Measurements from ENCODE around the gene POLR2I.
"Not testable (repeated sequence)": the region's sequence is repeated elsewhere in the genome, so short reads cannot be mapped to it uniquely, and the experiment has no call there.

Gene POLR2I

GRCh38 chr19:36141039-36141927 lies 26.6 kb upstream of the POLR2I start:
- peak overlapping the region; percentile 79 for H3K4me3 ChIP-seq (ENCODE audit: low read length)
- TF ChIP-seq, protein P1, sequence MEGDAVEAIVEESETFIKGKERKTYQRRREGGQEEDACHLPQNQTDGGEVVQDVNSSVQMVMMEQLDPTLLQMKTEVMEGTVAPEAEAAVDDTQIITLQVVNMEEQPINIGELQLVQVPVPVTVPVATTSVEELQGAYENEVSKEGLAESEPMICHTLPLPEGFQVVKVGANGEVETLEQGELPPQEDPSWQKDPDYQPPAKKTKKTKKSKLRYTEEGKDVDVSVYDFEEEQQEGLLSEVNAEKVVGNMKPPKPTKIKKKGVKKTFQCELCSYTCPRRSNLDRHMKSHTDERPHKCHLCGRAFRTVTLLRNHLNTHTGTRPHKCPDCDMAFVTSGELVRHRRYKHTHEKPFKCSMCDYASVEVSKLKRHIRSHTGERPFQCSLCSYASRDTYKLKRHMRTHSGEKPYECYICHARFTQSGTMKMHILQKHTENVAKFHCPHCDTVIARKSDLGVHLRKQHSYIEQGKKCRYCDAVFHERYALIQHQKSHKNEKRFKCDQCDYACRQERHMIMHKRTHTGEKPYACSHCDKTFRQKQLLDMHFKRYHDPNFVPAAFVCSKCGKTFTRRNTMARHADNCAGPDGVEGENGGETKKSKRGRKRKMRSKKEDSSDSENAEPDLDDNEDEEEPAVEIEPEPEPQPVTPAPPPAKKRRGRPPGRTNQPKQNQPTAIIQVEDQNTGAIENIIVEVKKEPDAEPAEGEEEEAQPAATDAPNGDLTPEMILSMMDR (conservative IDR thresholded peaks at IDR 0.05; ENCODE audit: low read length): no peak
- peak; percentile 75 for DNase-seq (ENCODE audit: low read depth)

GRCh38 chr19:36140304-36141038 lies 25.8 kb upstream of the POLR2I start:
- peak overlapping the region; percentile 79 for H3K4me3 ChIP-seq (ENCODE audit: low read length)
- peak; percentile 41 for DNase-seq (ENCODE audit: low read depth)
- TF ChIP-seq, protein P1 (conservative IDR thresholded peaks at IDR 0.05; ENCODE audit: low read length): no peak

GRCh38 chr19:36139473-36140303 lies 25.0 kb upstream of the POLR2I start, which contains the start of gene CAPNS1:
TSS of gene CAPNS1 (plus strand) at chr19:36140066. CDS start at chr19:36141012, 946 bp downstream.
- peak within 1 kb of the TSS; percentile 79 for H3K4me3 ChIP-seq (ENCODE audit: low read length)
- TF ChIP-seq, protein P1 (conservative IDR thresholded peaks at IDR 0.05; ENCODE audit: low read length): peak; percentile 8; the same call in 1 of the 2 replicates
- DNase-seq (ENCODE audit: low read depth): peak; percentile 93

- DNase-seq (ENCODE audit: low read depth): no peak
- TF ChIP-seq, protein P1 (conservative IDR thresholded peaks at IDR 0.05; ENCODE audit: low read length): no peak
- H3K4me3 ChIP-seq (ENCODE audit: low read length): peak overlapping the region; percentile 79
Measured at GRCh38 chr19:36139120-36139472, 24.4 kb upstream of the POLR2I start.

- DNase-seq (ENCODE audit: low read depth): peak; percentile 80
- TF ChIP-seq, protein P1 (conservative IDR thresholded peaks at IDR 0.05; ENCODE audit: low read length): no peak
- no peak overlapping the region for H3K4me3 ChIP-seq (ENCODE audit: low read length)
Measured at GRCh38 chr19:36136964-36137686, 22.4 kb upstream of the POLR2I start.

DNA sequence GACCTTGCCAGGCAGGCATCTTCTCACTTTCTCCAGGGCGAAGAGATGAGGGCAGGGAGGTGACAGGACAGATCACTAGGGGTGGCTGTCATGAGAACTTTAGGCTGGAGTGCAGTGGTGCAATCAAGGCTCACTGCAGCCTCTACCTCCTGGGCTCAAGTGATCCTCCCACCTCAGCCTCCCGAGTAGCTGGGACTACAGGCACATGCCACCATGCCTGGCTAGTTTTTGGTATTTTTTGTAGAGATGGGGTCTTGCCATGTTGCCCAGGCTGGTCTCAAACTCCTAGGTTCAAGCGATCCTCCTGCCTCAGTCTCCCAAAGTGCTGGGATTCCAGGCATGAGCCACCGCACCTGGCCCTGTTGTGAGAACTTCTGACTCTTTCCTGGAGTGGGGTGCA lies 20.2 kb upstream of the POLR2I start:
- DNase-seq (ENCODE audit: low read depth); H3K4me3 ChIP-seq (ENCODE audit: low read length): not testable (repeated sequence)

DNA sequence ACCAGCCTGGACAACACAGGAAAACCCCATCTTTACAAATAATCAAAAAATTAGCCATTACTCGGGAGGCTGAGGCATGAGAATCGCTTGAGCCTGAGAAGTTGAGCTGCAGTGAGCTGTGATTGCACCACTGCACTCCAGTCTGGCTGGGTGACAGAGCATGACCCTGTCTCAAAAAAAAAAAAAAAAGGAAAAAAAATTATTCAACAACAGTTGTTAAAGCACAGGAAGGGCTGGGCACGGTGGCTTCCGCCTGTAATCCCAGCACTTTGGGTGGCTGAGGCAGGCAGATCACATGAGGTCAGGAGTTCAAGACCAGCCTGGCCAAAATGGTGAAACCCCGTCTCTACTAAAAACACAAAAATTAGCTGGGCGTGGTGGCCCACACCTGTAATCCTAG lies 16.5 kb upstream of the POLR2I start:
- H3K4me3 ChIP-seq (ENCODE audit: low read length); DNase-seq (ENCODE audit: low read depth): not testable (repeated sequence)
